DOHH2 (cell line): ENCODE data around the gene BICDL1.

Source experiments
- H3F3A ChIP-seq: fragments of 200-600 bp; sonication (generic), shearing (Covaris generic); 2 replicates; pipeline ENCODE4 v1.6.0; 2016; ENCODE audit warnings: antibody characterized with exemption, mild to moderate bottlenecking; ENCODE audit not compliant: control insufficient read depth, insufficient read depth
- H3K27ac ChIP-seq: fragments of 200-600 bp; sonication (generic); 2 replicates; pipeline ENCODE4 v1.5.1; 2014; ENCODE audit warnings: low read depth, mild to moderate bottlenecking, low read length, moderate library complexity
- H3K27me3 ChIP-seq: fragments of 200-600 bp; sonication (generic); 2 replicates; pipeline ENCODE4 v1.6.1; 2014; ENCODE audit warnings: mild to moderate bottlenecking, low read length, mixed read lengths; ENCODE audit not compliant: control insufficient read depth
- H3K36me3 ChIP-seq: fragments of 200-600 bp; sonication (generic); 2 replicates; pipeline ENCODE4 v1.6.1; 2014; ENCODE audit warnings: mild to moderate bottlenecking, low read length, moderate library complexity, mixed read lengths; ENCODE audit not compliant: control insufficient read depth
- H3K4me1 ChIP-seq: fragments of 200-600 bp; sonication (generic); 2 replicates; pipeline ENCODE4 v1.6.1; 2014; ENCODE audit warnings: mild to moderate bottlenecking, low read length, mixed read lengths; ENCODE audit not compliant: control insufficient read depth
- H3K4me2 ChIP-seq: fragments of 200-600 bp; sonication (generic); 2 replicates; pipeline ENCODE4 v1.6.0; 2014; ENCODE audit warnings: mild to moderate bottlenecking, low read length, moderate library complexity
- H3K4me3 ChIP-seq: fragments of 200-600 bp; sonication (generic); 2 replicates; pipeline ENCODE4 v1.5.1; 2014; ENCODE audit warnings: mild to moderate bottlenecking, low read length, mixed read lengths
- H3K79me2 ChIP-seq: fragments of 200-600 bp; sonication (generic); 2 replicates; pipeline ENCODE4 v1.6.1; 2014; ENCODE audit warnings: mild to moderate bottlenecking, low read length, mixed read lengths; ENCODE audit not compliant: control insufficient read depth
- H3K9me2 ChIP-seq: fragments of 200-600 bp; sonication (generic); replicated peaks from 2 replicates; pipeline ENCODE4 v1.6.1; 2014; ENCODE audit warnings: mild to moderate bottlenecking, low read length, mixed read lengths; ENCODE audit not compliant: control insufficient read depth
- H3K9me3 ChIP-seq: fragments of 200-600 bp; sonication (generic); 2 replicates; pipeline ENCODE4 v1.6.1; 2014; ENCODE audit warnings: antibody characterized with exemption, low read length, mixed read lengths; ENCODE audit not compliant: control insufficient read depth, insufficient read depth
- H4K20me1 ChIP-seq: fragments of 200-600 bp; sonication (generic); 2 replicates; pipeline ENCODE4 v1.6.0; 2014; ENCODE audit warnings: low read depth, mild to moderate bottlenecking, antibody characterized with exemption, low read length, moderate library complexity; ENCODE audit not compliant: control insufficient read depth, insufficient read depth
- CTCF ChIP-seq: fragments of 200-600 bp; sonication (generic); IDR thresholded peaks from one replicate; pipeline ENCODE4 v1.5.1; 2014; ENCODE audit warnings: antibody characterized with exemption, mild to moderate bottlenecking, low read depth, low read length; ENCODE audit not compliant: poor library complexity, severe bottlenecking
- EZH2phosphoT487 ChIP-seq: fragments of 200-600 bp; sonication (generic); IDR thresholded peaks from 2 replicates; pipeline ENCODE4 v1.6.1; 2017; ENCODE audit warnings: borderline replicate concordance, mild to moderate bottlenecking, antibody characterized with exemption, low read length, moderate library complexity, mixed read lengths

Gene BICDL1

GRCh38 chr12:120100630-120101029, 111.6 kb downstream of the BICDL1 start:
- Histone ChIP-seq H3K27ac (no peak overlapping the region), H3K4me1 (no peaks in the 10 kb centered on the region), H3K27me3 (no peaks in the 10 kb centered on the region), H3F3A (no peaks in the 10 kb centered on the region), H3K36me3 (peaks cover 88% of the 10 kb centered on the region), H4K20me1 (peaks cover 11% of the 10 kb centered on the region), H3K9me3 (no peaks in the 10 kb centered on the region), H3K79me2 (peaks cover 63% of the 10 kb centered on the region), H3K4me2 (no peak overlapping the region), H3K4me3 (no peak overlapping the region), H3K9me2 (no peaks in the 10 kb centered on the region)
- no peak for TF ChIP-seq EZH2phosphoT487
- no peak for TF ChIP-seq CTCF

- H3K9me3 ChIP-seq: no peaks in the 10 kb centered on the region
- H3K4me2 ChIP-seq: no peak overlapping the region
- peaks cover 85% of the 10 kb centered on the region for H3K36me3 ChIP-seq
These were observed 112.1 kb downstream of the BICDL1 start for GRCh38 chr12:120101182-120101581.

GRCh38 chr12:120101617-120102016, 112.6 kb downstream of the BICDL1 start:
- Histone ChIP-seq H3F3A (no peaks in the 10 kb centered on the region), H3K27me3 (no peaks in the 10 kb centered on the region), H3K27ac (no peak overlapping the region), H3K4me1 (no peaks in the 10 kb centered on the region), H3K36me3 (peaks cover 83% of the 10 kb centered on the region), H3K9me2 (no peaks in the 10 kb centered on the region), H3K9me3 (no peaks in the 10 kb centered on the region), H3K4me3 (no peak overlapping the region), H3K4me2 (no peak overlapping the region), H3K79me2 (peaks cover 73% of the 10 kb centered on the region), H4K20me1 (peaks cover 11% of the 10 kb centered on the region)
- TF ChIP-seq CTCF (no peak), EZH2phosphoT487 (no peak)

More at GRCh38 chr12:120101182-120101581, 112.1 kb downstream of the BICDL1 start:
- TF ChIP-seq EZH2phosphoT487 (no peak), CTCF (no peak)
- Histone ChIP-seq H3K79me2 (peaks cover 69% of the 10 kb centered on the region), H3K9me2 (no peaks in the 10 kb centered on the region), H3F3A (no peaks in the 10 kb centered on the region), H3K27ac (no peak overlapping the region), H3K27me3 (no peaks in the 10 kb centered on the region), H3K4me1 (no peaks in the 10 kb centered on the region), H3K4me3 (no peak overlapping the region), H4K20me1 (peaks cover 11% of the 10 kb centered on the region)
